Inflammatory macrophage (primary cell): ENCODE data around the gene MYOZ3.

Experiments used
- DNase-seq, 2 donors: peaks; one replicate each; pipeline ENCODE4 v3.0.0-alpha.2; 2020 to 2022

Gene MYOZ3

DNA sequence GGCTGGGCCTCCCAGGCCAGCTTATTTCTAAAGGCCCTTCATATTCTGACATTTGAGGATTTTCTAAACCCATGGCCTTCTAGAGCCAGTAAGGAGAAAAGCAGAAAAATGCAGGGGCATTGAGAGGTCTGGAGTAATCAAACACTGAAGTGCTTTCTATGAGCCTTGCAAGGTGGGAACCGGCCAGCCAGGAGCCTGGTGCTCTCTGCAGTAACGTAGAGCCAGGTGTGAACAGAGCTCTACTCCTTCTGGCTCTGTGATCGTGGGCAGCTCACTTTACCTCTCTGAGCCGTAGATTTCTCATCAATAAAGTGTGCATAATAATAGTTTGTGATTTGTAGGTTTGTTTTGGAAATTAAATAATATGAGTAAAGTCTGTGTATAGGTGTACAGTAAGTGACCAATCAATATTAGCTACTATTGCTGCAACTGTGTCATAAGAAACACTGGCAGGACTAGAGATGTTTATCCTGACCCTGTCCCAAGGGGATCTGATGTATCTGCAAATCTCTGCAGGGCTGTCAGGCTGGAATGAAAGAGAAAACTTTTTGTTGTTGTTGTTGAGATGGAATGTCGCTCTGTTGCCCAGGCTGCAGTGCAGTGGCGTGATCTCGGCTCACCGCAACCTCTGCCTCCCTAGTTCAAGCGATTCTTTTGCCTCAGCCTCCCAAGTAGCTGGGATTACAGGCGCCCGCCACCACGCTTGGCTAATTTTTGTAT, 17.9 kb upstream of the MYOZ3 start:
- DNase-seq, result no peak

DNA sequence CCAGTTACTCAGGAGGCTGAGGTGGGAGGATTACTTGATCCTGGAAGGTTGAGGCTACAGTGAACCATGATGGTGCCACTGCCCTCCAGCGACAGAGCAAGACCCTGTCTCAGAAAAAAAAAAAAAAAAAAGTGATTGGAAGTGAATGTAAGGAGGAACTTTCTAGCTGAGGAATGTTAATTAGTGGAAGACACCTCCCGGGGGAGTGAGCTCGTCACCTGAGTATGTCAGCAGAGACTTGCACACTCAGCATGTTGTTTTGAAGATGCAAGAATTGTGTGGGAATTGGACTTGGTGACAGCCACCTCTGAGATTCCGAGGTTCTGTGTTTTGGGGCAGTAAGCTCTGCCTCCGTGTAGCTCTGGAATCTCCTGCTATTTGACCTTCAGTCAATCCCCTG, 17.0 kb upstream of the MYOZ3 start:
- no peak for DNase-seq

DNA sequence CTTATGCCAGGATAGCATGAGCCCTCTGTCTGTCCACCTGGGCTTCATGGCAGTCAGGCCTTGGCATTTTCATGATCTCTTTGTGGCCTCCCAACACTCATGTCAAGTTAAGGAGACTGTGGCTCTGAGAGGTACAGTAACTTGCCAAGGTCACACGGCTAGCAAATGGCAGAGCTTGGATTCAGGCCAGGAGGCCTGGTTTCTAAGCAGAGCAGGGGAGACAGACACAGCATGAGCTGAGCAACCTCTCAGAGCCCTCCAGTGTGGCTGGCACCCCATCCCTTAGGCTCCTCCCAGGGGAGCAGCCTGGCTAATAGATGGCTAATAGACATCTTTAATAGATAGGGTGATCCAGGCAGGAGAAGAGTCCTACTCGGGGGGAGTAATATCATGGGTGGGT, 16.5 kb upstream of the MYOZ3 start:
- DNase-seq, result no peak

DNA sequence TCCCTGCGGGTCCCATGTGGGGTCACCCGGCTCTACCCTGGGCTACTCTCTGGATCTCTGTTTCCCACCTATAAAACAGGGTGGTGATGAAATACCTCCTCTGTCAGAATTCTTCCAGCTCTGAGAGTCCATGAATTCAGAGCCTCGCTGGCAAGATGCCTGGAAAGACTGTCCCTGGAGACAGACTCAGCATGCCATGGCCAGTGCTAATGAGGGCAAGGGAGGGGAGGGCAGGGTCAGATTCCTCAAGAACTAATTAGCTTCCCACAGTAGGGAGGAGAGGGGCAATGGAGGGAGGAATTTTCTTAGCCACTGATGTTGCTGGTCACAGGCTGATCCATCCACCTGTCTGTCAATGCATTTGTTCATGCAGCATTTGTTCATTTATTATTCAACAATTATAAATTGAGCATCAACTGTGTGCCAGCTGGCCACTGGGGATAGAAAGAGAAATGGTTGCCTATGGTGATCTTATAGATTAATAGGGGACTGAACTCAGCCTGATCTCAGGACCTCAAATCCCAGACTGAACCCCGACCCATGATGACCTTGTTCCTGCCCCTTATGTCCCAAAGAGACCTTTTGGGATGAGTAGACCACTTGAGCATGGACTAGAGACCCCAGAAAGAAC, 15.9 kb upstream of the MYOZ3 start:
- DNase-seq, result no peak

DNA sequence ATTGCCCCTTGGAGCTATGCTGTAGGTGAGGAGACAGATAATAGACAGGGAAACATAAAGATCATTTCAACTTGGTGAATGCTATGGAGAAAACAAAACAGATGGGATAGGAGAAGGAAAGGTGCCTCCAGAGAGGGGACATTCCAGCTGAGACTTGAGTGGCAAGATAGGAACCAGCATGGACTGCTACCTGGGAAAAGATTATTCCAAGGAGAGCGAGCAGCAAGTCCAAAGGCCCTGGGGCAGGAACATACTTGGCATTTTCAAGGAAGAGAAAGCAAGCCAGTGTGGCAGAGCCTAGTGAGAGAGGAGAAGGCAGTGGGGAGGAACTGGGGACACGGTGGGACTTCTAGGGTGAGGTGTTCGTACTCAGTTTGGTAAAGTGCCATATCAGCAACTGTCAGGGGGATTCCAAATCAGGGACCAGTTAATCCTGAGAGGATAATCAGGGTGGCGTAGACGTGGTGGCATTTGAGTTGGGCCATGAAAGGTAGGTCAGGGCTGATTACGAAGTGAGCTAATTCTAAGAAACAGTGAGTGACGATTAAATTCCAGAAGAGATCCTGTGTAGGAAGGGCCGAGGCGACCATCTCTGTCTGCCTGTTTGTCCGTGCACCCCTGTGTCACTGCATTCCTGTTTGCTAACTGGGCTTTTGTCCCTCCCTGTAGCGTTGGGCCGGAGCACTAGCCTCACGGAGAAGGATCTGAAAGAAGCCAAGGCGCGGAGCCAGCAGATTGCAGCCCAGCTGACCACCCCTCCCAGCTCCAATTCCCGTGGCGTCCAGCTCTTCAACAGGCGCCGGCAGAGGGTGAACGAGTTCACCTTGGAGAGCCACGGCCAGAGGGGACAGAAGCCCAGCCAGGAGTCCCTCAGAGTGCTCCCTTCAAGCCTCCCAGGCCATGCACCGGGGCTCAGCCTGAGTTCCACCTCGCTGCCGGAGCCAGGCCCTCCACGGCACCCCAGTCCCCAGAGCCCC, 13.5 kb upstream of the MYOZ3 start:
- no peak for DNase-seq

DNA sequence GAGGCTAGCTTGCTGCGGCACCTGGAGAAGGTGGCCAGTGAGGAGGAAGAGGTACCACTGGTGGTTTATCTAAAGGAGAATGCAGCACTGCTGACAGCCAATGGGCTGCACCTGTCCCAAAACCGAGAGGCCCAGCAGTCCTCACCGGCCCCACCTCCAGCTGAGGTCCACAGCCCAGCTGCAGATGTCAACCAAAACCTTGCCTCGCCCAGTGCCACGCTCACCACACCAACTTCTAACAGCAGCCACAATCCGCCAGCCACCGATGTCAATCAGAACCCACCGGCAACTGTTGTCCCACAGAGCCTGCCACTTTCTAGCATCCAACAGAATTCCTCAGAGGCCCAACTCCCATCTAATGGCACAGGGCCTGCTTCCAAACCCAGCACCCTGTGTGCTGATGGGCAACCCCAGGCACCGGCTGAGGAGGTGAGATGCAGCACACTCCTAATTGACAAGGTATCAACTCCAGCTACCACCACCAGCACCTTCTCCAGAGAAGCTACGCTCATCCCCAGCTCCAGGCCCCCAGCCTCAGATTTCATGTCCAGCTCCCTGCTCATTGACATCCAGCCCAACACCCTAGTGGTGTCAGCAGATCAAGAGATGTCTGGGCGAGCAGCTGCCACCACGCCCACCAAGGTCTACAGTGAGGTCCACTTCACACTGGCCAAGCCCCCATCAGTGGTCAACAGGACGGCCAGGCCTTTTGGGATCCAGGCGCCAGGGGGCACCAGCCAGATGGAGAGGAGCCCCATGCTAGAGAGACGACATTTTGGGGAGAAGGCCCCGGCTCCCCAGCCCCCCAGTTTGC, 12.6 kb upstream of the MYOZ3 start:
- DNase-seq, result no peak

DNA sequence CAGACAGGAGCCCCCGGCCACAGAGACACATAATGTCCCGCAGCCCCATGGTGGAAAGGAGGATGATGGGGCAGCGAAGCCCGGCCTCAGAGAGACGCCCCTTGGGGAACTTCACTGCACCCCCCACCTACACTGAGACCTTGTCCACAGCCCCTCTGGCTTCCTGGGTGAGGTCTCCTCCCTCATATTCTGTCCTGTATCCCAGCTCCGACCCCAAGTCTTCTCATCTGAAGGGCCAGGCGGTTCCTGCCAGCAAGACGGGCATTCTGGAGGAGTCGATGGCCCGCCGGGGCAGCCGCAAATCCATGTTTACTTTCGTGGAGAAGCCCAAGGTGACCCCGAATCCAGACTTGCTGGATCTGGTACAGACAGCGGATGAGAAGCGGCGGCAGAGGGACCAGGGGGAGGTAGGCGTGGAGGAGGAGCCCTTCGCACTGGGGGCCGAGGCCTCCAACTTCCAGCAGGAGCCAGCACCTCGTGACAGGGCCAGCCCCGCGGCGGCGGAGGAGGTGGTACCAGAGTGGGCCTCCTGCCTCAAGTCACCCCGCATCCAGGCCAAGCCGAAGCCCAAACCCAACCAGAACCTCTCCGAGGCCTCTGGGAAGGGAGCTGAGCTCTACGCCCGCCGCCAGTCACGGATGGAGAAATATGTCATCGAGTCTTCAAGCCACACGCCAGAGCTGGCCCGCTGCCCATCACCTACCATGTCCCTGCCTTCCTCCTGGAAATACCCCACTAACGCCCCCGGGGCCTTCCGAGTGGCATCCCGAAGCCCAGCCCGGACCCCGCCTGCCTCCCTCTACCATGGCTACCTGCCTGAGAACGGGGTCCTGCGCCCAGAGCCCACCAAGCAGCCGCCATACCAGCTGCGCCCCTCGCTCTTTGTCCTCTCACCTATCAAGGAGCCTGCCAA, 11.7 kb upstream of the MYOZ3 start:
- no peak for DNase-seq

DNA sequence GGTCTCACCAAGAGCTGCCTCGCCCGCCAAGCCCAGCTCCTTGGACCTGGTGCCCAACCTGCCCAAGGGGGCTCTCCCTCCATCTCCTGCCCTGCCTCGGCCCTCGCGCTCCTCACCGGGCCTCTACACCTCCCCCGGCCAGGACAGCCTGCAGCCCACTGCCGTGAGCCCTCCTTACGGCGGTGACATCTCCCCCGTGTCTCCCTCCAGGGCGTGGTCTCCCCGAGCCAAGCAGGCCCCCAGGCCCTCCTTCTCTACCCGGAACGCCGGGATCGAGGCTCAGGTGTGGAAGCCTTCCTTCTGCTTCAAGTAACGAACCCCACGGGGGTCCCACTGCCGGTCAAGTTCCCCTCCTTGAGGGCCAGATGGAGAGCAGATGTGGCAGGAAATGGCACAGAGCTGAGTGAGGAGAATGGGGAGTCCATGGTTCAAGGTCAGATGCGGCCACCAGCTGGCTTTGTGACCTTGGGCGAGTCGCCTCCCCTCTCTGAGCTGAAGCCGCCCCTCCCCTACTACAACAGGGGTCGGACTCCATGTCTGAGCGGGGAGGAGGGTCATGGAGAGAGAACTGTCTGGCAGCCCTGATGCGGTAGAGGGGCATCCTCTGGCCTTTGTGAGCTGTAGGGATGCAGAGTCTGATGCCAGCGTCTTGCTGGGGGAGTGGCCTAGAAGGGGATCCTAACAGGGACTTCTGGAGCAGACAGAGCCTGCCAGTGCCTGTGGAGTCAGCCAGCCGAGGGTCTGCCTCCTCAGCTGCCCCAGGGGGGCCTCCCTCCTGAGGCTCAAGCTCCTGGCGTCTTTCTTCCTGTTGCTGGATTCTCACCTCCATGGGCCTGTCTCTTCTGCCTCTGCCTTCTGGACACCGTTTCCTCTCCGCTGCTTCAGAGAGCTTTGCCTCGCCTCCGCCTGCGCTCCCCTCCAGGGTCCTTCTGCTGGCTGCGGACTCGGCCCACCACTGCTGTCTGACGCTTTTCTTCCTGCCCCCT, 10.7 kb upstream of the MYOZ3 start:
- no peak for DNase-seq

DNA sequence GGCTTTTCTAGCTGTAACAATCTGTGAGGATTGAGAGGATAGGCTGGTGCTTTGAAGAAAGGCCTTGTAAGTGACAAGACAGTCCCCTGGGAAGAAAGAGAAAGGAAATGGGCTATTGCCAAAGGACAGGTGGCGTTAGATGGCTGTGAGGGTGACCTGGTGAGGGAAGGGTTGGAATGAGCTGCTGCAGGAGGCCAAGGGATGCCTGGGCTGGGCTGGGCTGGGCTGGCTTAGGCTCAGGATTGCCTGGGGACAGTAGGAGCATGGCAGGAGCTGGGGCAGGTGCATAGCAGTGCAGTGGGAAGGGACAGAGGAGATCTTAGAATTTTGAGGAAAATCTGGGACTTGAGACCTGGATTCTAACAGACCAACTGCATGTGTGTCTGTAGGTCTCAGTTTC, 9.7 kb upstream of the MYOZ3 start:
- no peak for DNase-seq

DNA sequence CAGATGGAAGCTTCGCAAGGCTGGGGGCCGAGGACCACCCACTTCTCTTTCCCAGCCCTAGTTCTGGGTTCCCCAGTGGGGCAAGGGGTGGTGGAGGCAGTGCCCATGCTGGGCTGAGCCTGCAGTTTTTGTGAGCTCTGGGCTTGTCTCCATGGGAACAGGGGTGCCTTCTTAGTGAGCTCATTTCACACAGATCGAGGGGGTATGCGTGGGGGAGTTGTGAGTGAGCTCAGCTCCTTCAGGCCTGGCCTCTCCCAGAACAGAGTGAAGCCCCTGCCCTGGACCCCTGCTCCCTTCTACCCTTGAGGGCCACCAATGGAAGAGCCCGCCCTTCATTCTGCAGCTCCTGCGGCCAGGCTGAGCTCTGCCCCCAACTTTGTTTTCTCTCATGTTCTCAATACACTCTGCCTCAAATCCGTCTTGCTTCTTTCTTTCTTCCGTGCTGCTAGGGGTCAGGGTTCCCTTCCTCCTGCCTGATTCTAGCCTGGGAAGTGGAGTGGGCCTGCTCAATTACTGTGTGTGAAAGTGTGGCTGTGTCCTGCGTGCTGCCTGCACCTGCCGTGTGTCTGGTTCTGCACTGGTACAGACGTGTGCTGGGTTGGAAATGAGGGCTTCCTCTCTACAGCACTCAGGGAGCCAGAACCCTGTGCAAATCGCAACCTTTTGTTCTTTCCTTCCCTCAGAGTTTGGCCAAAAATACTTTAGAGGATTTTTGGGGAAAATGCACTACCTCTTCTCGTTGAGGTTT, 9.0 kb upstream of the MYOZ3 start:
- DNase-seq, result no peak

DNA sequence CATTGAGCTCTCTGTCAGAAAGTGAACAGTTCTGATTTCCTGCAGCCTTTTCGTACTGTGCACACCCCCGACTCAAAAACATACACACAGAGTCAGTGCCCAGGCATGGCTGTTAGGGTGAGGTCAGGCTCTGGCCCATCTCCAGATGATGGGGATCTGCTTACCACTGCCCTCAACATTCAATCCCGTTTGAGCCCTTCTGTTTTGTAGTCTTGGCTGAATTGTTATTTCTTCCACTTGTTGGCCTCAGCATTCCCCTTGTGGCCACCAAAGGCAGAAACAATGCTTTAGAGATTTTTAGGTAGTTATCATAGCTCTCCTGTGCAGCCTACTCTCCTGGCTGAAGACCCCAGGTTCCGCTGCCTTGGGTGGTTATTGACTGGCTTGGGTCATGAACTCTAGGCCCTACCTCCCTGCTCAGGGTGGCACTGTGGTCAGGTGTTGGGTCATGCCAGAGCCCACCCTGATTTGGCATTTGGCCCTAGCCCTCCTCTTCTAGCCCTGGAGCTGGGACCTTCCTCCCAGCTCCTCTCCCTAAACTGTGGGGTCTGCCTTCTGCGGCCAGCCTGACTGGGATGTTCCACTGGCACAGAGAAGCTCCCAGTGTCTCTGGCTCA, 7.8 kb upstream of the MYOZ3 start:
- no peak for DNase-seq

DNA sequence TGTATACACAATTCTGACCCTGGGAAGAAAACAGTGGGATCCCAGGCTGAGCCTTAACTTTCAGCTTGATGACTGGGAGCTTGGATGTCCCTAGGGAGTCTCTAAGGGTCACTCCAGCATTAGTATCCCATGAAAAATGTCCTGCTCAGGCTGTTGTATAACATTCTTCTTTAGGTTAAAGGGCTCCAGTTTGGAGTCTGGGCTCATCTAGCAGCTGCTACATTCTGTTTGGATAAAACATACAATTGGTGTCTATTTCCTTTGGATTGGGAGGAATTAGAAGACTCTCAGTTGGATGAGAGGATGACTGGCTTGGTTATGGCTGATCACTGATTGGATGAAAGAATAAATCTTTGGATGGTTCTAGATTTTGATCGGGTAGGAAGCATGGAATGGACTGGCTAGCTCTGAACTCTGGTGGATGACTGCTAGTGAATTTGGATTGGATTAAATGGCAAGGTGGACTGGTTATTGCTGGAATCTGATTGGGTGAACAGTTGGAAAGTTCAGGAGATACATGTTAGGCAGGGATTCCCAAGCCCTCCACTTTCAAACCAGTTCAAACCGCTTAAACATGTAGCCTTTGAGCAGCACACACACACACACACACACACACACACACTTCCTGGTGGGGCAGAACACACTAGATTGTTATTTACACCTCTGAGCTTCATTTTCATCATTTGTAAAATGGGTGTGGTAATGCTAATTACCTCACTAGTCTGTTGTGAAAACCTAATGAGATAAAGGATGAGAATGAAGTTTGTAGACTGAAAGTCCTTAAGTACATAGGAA, 7.1 kb upstream of the MYOZ3 start:
- DNase-seq, result no peak

DNA sequence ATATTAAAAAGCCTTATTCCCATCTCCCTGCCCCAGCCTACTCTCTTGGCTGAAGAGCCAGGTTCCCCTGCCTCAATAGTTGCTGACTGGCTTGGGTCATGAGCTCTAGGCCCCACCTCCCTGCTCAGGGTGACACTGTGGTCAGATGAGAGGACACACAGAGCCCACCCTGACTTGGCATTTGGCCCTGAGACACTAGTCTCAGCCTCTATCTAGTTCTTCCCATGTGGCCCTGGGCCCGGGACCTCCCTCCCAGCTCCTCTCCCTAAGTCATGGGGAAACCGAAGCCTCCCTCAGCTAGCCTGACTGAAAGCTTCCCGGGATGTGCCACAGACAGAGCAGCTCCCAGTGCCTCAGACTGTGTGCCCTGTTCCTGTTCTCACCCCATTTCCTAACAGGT, 5.8 kb upstream of the MYOZ3 start:
- DNase-seq, result no peak

DNA sequence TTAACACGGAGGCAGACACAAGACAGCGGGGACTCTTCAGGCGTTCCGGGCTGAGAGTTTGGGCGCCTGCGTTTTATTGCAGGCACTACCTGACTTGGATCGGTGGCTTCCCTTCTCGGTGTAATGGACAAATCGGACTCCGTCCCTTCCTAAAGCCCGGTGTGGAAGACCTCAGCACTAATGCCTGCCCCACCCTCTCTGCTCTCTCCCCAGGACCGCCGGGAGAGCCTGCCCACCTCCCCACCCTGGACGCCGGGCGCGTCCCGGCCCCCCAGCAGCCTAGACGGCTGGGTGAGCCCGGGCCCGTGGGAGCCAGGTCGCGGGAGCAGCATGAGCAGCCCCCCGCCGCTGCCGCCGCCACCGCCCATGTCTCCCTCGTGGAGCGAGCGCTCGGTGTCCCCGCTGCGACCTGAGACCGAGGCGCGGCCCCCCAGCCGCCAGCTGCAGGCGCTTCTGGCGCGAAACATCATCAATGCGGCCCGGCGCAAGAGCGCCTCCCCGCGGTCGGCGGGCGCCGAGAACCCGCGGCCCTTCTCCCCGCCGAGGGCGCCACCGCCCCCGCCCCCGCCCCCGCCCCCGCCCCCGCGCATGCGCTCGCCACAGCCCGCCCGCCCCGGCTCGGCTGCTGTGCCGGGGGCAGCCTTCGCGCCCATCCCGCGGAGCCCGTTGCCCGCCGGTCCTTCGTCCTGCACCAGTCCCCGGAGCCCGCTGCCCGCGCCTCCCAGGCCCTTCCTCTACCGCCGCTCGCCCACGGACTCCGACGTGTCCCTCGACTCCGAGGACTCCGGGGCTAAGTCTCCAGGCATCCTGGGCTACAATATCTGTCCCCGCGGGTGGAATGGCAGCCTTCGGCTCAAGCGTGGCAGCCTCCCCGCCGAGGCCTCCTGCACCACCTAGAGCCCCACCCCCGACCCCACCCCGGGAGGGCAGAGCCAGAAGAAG, 4.6 kb upstream of the MYOZ3 start:
- peak; percentile 12 to 33 for DNase-seq

DNA sequence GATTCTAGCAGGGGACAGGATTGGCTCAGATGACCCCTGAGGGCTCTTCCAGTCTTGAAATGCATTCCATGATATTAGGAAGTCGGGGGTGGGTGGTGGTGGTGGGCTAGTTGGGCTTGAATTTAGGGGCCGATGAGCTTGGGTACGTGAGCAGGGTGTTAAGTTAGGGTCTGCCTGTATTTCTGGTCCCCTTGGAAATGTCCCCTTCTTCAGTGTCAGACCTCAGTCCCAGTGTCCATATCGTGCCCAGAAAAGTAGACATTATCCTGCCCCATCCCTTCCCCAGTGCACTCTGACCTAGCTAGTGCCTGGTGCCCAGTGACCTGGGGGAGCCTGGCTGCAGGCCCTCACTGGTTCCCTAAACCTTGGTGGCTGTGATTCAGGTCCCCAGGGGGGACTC, 2.9 kb upstream of the MYOZ3 start:
- no peak for DNase-seq

DNA sequence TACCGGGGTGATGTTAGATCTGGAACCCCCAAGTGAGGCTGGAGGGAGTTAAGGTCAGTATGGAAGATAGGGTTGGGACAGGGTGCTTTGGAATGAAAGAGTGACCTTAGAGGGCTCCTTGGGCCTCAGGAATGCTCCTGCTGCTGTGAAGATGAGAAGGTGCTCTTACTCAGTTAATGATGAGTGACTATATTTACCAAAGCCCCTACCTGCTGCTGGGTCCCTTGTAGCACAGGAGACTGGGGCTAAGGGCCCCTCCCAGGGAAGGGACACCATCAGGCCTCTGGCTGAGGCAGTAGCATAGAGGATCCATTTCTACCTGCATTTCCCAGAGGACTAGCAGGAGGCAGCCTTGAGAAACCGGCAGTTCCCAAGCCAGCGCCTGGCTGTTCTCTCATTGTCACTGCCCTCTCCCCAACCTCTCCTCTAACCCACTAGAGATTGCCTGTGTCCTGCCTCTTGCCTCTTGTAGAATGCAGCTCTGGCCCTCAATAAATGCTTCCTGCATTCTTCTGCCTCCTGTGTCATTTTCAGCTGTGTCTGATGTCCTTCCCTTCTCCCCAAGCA, 2.3 kb upstream of the MYOZ3 start:
- DNase-seq, result no peak
